Urinary bladder (tissue), 4 donors: Measurements from ENCODE around the gene PRSS2. TPM values are rescaled to one million over a fixed set of nuclear protein-coding genes. Genes with fewer than 3 reads are reported as not detected.

ENCODE experiments used
- DNase-seq: peaks from one replicate; pipeline ENCODE4 v3.0.0-alpha.2; 2015; ENCODE audit errors: extremely low spot score
- H3K27ac ChIP-seq: one replicate; pipeline ENCODE4 v1.5.1; 2013; ENCODE audit warnings: low read depth, mild to moderate bottlenecking, moderate library complexity
- H3K36me3 ChIP-seq: one replicate; pipeline ENCODE4 v1.6.1; 2013; ENCODE audit warnings: mild to moderate bottlenecking, moderate library complexity; ENCODE audit not compliant: insufficient read depth
- H3K4me1 ChIP-seq: one replicate; pipeline ENCODE4 v1.6.1; 2013; ENCODE audit warnings: mild to moderate bottlenecking, moderate library complexity; ENCODE audit not compliant: insufficient read depth
- H3K4me3 ChIP-seq: one replicate; pipeline ENCODE4 v1.5.1; 2013; ENCODE audit warnings: low read depth, low read length
- WGBS: extraction: QIAGEN DNeasy Blood & Tissue Kit; methylation state at CpG from one replicate; pipeline ENCODE4 v1.1.7; 2013; 5-methylcytosine and 5-hydroxymethylcytosine counted together
- polyA plus RNA-seq: library from polyadenylated mRNA; stranded (reverse); fragments of 200-250 nt; gene quantifications from one replicate; pipeline ENCODE4 v1.2.3, GENCODE V29; 2013
- total RNA-seq: library from RNA; depleted of rRNA; stranded (reverse); fragments of >200 nt; gene quantifications from one replicate; pipeline ENCODE4 v1.2.3, GENCODE V29; 2014
- donor health status: healthy with polysubstance abuse.
- donor health status: healthy.

The PRSS2 gene
- total and polyA plus RNA-seq, 2 donors, result 3.2 TPM; not detected in 1

- H3K36me3 ChIP-seq, result no peaks in the 10 kb centered on the region
- 87% methylated on average over 1 of the region's 1 CpG for WGBS
- H3K4me1 ChIP-seq, result no peaks in the 10 kb centered on the region
- no peak overlapping the region for H3K27ac ChIP-seq
- no peak for DNase-seq
- H3K4me3 ChIP-seq, result no peak overlapping the region
These were observed 36.2 kb downstream of the PRSS2 start for GRCh38 chr7:142806957-142807356.

DNA sequence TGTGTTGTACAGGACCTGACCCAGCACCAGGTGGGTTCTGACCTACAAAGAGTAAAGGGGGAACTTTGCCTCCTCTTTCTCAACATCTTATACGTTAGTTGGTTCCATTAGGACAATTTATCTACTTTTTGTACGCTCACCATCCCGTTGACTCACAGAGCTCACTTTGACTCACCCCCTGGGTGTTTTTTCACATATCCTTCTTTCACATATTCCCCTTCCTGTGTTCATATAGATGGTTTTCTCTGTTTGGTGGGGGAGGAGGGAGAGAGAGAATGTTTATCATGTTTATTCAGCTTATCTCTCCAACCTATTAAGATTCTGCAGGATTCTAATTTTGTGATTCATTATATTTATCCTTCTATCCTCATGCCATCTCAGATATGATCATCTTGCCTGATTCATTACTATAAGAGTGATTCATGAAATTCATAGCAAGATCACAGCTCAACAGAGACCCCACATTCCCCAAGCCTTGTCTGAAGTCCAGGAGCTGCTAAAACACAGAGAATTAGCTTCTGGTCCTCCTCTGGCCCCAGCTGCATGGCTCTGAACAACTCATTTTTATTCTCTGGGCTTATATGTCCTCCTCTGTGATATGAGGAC, 37.2 kb downstream of the PRSS2 start:
- no peaks in the 10 kb centered on the region for H3K4me1 ChIP-seq
- no peak for DNase-seq
- no peaks in the 10 kb centered on the region for H3K36me3 ChIP-seq
- 63% methylated on average over 3 of the region's 3 CpGs for WGBS
- H3K4me3 ChIP-seq, result no peak overlapping the region
- H3K27ac ChIP-seq, result no peak overlapping the region

GRCh38 chr7:142808461-142808801, 37.7 kb downstream of the PRSS2 start:
- no peak overlapping the region for H3K27ac ChIP-seq

DNA sequence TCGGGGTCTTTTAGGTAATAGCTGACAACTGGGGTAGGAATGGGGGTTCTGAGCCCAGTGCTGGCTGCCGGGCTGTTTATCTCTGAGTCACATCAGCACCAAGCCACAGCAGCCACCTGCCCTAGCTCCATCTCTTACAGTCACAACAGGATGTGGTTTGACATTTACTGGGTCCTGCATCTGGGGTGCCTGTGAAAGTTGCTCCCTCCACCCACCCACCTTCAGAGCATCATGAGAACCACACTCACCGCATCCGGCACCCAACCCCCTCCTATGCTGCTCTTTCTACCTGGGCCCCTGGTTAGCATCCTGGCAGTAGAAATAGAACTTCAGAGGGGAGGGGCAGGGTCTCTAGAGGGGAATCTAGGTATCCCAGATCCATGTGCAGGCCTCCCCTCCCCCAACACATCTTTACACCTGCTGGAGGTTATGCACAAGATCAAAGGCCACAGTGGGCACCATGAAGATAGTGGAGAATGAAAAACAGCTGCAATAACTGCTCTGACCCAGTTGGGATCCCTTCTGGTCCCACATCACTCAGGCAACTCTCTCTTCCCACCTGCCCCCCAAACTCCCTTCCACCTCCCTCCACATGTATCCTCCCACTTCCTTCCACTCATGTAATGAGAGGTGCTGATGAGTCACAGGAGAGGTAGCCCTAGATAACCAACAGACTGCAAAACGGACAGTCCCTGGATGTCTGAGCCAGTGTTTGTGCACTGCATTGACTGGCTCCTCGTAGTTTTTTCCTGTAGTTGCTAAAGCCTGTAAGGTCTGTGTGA, 38.2 kb downstream of the PRSS2 start:
- WGBS, result 47% methylated on average over 6 of the region's 6 CpGs
- H3K4me3 ChIP-seq, result no peak overlapping the region
- DNase-seq, result no peak
- no peaks in the 10 kb centered on the region for H3K36me3 ChIP-seq
- H3K4me1 ChIP-seq, result no peaks in the 10 kb centered on the region
- no peak overlapping the region for H3K27ac ChIP-seq

More at GRCh38 chr7:142808461-142808801, 37.7 kb downstream of the PRSS2 start:
- Histone ChIP-seq H3K4me3 (no peak overlapping the region), H3K36me3 (no peaks in the 10 kb centered on the region), H3K4me1 (no peaks in the 10 kb centered on the region)
- DNase-seq, result no peak

GRCh38 chr7:142809671-142810070, 38.9 kb downstream of the PRSS2 start:
- H3K36me3 ChIP-seq, result no peaks in the 10 kb centered on the region
- no peak overlapping the region for H3K4me3 ChIP-seq
- no peak overlapping the region for H3K27ac ChIP-seq
- no peak for DNase-seq
- H3K4me1 ChIP-seq, result no peaks in the 10 kb centered on the region
- 78% methylated on average over 2 of the region's 2 CpGs for WGBS

DNA sequence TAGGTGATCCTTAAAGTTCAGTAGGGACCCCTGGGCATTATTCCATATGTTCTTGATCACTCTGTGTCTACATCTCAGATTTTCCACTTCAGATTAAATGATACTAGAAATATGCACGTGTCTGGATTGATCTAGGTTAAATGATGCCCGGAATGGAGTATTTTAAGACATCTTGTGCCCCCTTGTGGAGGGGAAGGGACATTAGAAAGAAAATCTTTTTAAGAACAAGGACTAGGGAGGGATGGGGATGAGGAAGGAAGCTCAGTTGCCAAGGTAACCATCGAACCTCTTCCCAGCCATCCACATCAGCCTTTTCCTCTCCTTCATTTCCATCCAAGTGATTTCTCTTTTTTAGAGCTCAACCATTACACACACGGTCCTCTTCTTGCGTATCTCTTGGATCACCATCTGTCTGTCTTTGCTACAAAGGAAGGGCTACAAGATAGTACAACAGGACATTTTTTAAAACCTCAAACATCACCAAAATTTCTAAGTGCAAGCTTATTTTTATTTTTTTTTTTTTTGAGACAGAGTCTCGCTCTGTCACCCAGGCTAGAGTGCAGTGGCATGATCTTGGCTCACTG, 40.5 kb downstream of the PRSS2 start:
- no peaks in the 10 kb centered on the region for H3K4me1 ChIP-seq
- H3K4me3 ChIP-seq, result no peak overlapping the region
- H3K36me3 ChIP-seq, result no peaks in the 10 kb centered on the region
- 30% methylated on average over 6 of the region's 6 CpGs for WGBS
- no peak for DNase-seq
- no peak overlapping the region for H3K27ac ChIP-seq

DNA sequence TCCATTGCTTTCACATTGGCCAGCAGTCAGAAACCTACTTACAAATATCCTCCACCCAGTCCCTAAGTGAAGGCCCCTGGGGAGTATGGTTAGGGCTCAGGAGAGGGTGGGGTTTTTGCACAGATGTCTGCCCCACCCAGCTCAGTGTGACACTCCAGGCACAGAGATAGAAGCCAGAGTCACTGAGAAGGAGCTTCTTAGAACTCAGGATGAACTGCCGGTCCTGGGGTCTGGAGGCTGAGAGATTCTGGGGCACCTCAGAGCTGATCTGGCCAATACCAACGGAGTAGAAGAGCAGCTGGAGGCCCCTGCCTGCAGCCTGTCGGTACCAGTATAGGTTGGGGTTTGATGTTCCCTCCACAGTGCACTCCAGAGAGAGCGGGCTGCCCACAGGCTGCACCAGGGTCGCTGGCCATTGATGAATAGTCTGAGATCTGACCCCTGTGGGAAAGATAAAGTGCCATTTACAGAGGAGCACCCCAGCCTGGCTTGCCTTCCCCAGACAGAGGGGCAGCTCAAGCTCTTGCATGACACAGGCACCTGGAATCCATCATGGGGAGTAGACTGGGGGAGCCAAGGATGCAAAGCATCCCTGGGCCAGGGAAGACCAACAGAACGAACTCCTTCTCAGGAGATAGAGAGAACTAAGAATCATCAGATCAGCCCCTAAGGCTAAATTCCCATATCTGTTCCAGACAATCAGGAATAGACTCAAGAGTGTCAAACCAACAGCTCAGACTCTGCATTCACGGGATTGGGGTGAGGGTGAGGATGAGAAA, 41.9 kb downstream of the PRSS2 start:
- no peaks in the 10 kb centered on the region for H3K4me1 ChIP-seq
- H3K27ac ChIP-seq, result no peak overlapping the region
- WGBS, result 46% methylated on average over 7 of the region's 7 CpGs
- no peak overlapping the region for H3K4me3 ChIP-seq
- no peak for DNase-seq
- H3K36me3 ChIP-seq, result no peaks in the 10 kb centered on the region

DNA sequence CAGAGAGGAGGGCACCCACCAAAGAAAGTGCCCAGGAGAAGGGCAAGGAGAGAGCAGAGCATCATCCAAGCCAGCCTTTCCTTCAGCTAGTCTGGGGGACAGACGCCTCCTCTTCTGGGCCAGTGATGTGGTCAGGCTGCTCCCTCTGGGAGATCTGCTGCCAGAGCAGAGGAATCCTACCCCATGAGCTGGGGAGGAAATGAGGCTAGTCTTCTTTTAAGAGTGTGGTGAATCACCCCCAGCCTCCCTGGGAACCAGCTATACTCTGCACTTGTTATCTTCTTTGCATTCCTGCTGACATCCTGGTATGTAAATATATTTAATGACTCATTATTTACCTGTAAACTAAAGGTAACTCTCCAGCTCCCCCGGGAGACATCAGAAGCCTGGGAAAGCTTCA, 42.5 kb downstream of the PRSS2 start:
- Histone ChIP-seq H3K4me1 (no peaks in the 10 kb centered on the region), H3K27ac (no peak overlapping the region), H3K4me3 (no peak overlapping the region), H3K36me3 (no peaks in the 10 kb centered on the region)
- 14% methylated on average over 2 of the region's 2 CpGs for WGBS
- no peak for DNase-seq

- Histone ChIP-seq H3K4me1 (no peaks in the 10 kb centered on the region), H3K27ac (no peak overlapping the region), H3K36me3 (no peaks in the 10 kb centered on the region), H3K4me3 (no peak overlapping the region)
- WGBS, result 42% methylated on average over 1 of the region's 1 CpG
- DNase-seq, result no peak
These were observed 42.9 kb downstream of the PRSS2 start for GRCh38 chr7:142813699-142814098.

- Histone ChIP-seq H3K4me3 (no peak overlapping the region), H3K4me1 (no peaks in the 10 kb centered on the region), H3K36me3 (no peaks in the 10 kb centered on the region), H3K27ac (no peak overlapping the region)
- no peak for DNase-seq
- 46% methylated on average over 2 of the region's 2 CpGs for WGBS
These were observed 43.7 kb downstream of the PRSS2 start for GRCh38 chr7:142814451-142814850.

DNA sequence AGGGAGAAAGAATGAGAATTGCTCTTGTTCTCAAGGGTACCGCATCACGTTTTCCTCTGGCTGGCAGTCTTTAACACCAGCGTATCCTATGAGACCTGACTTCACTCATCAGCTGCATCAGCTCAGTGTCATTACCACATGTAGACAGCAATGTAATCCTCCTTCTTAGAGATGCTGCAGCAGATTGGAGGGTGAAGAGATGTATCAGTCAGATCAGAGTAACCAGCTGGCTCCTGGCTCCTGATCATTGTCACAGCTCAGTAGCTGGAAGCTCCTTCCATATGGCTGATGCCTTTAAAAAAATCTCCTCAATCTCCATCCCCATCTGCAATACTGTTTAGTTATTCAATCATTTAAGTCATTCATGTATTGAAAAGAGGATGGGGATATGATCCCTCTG, 44.4 kb downstream of the PRSS2 start:
- 42% methylated on average over 3 of the region's 3 CpGs for WGBS
- no peak overlapping the region for H3K27ac ChIP-seq
- DNase-seq, result no peak
- H3K4me3 ChIP-seq, result no peak overlapping the region
- H3K36me3 ChIP-seq, result no peaks in the 10 kb centered on the region
- H3K4me1 ChIP-seq, result no peaks in the 10 kb centered on the region

DNA sequence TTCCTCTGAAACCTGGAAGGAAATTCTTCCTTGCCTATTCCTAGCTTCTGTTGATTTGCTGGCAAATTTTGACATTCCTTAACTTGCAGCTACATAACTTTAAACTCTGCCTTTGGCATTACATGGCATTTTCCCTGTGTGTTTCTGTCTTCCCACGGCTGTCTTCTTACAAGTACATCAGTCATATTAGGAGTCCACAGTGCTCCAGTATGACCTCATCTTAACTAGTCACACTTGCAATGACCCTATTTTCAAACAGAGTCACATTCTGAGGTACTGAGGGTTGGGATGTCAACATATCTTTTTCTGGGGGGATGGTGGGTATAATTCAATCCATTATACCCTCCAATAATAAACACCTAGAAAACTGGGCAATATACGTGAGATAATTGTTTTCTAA, 46.7 kb downstream of the PRSS2 start:
- WGBS, result 75% methylated on average over 2 of the region's 2 CpGs
- no peak for DNase-seq
- no peaks in the 10 kb centered on the region for H3K36me3 ChIP-seq

DNA sequence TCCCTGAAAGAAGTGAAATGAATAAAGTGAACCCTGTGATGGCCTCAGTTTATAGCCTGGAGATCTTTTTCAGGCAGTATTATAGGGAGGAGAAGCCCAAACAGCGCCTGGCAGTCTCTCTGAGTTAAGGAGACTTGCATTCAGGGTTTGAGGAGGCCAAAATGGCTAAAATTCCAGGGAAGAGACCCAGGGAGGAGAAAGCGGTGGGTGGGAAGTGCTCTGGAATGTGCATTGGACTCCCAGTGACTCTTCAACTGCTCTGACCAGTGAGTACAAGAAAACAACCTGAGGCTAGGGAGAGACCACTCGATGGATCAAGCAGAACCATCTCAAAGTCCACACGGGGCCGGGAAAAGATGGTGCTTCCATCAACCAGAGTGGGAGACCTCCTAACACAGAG, 48.8 kb downstream of the PRSS2 start:
- DNase-seq, result no peak
- Histone ChIP-seq H3K4me1 (no peaks in the 10 kb centered on the region), H3K27ac (no peak overlapping the region), H3K4me3 (no peak overlapping the region), H3K36me3 (no peaks in the 10 kb centered on the region)
- 84% methylated on average over 5 of the region's 5 CpGs for WGBS

More for the DNA sequence above, 46.7 kb downstream of the PRSS2 start:
- Histone ChIP-seq H3K27ac (no peak overlapping the region), H3K4me1 (no peaks in the 10 kb centered on the region), H3K4me3 (no peak overlapping the region)

GRCh38 chr7:142822714-142823113, 51.9 kb downstream of the PRSS2 start:
- Histone ChIP-seq H3K4me1 (no peaks in the 10 kb centered on the region), H3K4me3 (no peak overlapping the region), H3K36me3 (no peaks in the 10 kb centered on the region), H3K27ac (no peak overlapping the region)
- WGBS, result 1% methylated on average over 1 of the region's 1 CpG
- DNase-seq, result no peak
